Hepatocyte (in vitro differentiated cells): ENCODE measurements around the gene CDCP1.

Experiments used
- EZH2 ChIP-seq: fragments of 200-600 bp; sonication (generic); IDR thresholded peaks from 2 replicates; pipeline ENCODE4 v1.6.1; 2016; ENCODE audit warnings: antibody characterized with exemption, mild to moderate bottlenecking, borderline replicate concordance
- EZH2phosphoT487 ChIP-seq: fragments of 200-600 bp; sonication (generic); IDR thresholded peaks from one replicate; pipeline ENCODE4 v1.6.1; 2018; ENCODE audit warnings: antibody characterized with exemption, mild to moderate bottlenecking, low read depth, moderate library complexity; ENCODE audit not compliant: unreplicated experiment, severe bottlenecking
- TF ChIP-seq, protein P1 (sequence below): fragments of 200-600 bp; sonication (generic); IDR thresholded peaks from 2 replicates; pipeline ENCODE4 v1.5.1; 2016; ENCODE audit warnings: antibody characterized with exemption, mild to moderate bottlenecking; ENCODE audit not compliant: poor library complexity

DNA sequence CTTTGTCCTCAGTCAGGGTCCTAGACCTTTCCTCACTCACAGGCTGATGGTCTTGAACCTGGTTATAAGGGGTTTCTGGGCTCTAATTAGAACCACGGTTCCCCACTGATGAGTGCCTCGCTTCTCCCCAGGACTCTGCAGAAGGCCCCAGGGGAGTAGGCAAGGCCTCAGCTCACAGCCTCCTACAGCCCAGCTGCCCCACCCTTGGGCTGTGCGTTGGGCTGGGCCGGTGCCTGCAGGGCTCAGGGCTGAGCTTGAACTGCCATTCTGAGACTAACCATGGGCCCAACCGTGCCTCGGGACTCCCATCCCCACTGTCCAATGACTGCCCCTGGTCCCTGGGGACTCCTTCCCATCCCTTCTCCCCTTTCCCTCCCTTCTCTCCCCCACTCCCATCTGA is 94.5 kb downstream of the CDCP1 start:
- TF ChIP-seq, protein P1, sequence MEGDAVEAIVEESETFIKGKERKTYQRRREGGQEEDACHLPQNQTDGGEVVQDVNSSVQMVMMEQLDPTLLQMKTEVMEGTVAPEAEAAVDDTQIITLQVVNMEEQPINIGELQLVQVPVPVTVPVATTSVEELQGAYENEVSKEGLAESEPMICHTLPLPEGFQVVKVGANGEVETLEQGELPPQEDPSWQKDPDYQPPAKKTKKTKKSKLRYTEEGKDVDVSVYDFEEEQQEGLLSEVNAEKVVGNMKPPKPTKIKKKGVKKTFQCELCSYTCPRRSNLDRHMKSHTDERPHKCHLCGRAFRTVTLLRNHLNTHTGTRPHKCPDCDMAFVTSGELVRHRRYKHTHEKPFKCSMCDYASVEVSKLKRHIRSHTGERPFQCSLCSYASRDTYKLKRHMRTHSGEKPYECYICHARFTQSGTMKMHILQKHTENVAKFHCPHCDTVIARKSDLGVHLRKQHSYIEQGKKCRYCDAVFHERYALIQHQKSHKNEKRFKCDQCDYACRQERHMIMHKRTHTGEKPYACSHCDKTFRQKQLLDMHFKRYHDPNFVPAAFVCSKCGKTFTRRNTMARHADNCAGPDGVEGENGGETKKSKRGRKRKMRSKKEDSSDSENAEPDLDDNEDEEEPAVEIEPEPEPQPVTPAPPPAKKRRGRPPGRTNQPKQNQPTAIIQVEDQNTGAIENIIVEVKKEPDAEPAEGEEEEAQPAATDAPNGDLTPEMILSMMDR, result no peak
- TF ChIP-seq EZH2 (no peak), EZH2phosphoT487 (no peak)
